HG03039 (cell line): Measurements from ENCODE around the gene PPP1R9A.
"Not testable (repeated sequence)": the region's sequence is repeated elsewhere in the genome, so short reads cannot be mapped to it uniquely, and the experiment has no call there.

Experiments
- ATAC-seq: cut with Tn5 transposase; IDR thresholded peaks from one replicate; pipeline ENCODE4 v1.9.1; 2021; ENCODE audit warnings: mild to moderate bottlenecking, moderate library complexity; ENCODE audit not compliant: unreplicated experiment

Gene PPP1R9A

GRCh38 chr7:94972296-94972695, 64.9 kb downstream of the PPP1R9A start:
- no peak for ATAC-seq

DNA sequence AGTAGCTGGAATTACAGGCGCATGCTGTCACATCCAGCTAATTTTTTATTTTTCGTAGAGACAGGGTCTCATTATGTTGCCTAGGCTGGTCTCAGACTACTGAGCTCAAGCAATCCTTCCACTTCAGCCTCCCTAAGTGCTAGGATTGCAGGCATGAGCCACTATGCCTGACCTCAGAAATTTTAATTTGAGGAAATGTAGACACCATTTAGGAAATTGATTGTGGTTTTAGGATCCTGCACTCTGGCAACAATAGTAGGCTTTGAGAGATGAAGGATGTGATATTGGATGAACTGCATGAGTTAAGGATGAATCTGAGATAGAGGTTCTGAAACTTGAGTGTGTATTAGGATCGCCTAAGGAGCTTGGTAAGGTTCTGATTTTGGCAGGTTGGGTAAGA, 66.5 kb downstream of the PPP1R9A start:
- ATAC-seq: no peak

- ATAC-seq: no peak
These were observed 67.0 kb downstream of the PPP1R9A start for GRCh38 chr7:94974423-94974822.

DNA sequence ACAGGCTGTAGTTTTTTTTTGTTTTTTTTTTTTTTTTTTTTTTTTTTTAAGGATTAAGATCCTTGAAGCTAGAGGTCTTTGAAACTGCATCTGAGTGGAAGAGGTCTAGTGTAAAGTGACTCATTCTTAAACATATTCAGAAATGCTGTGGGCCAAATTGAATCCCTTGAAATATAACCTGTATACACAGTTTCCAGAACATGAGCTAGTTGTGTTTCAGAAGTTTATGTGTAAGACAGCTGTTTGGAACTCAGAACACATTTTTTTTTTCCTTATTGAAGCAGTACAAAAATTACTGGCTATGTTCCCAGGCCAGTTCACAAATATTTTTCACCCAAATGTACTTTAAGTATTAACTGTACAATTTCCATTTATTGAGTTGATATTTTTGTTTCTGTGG, 67.9 kb downstream of the PPP1R9A start:
- no peak for ATAC-seq

DNA sequence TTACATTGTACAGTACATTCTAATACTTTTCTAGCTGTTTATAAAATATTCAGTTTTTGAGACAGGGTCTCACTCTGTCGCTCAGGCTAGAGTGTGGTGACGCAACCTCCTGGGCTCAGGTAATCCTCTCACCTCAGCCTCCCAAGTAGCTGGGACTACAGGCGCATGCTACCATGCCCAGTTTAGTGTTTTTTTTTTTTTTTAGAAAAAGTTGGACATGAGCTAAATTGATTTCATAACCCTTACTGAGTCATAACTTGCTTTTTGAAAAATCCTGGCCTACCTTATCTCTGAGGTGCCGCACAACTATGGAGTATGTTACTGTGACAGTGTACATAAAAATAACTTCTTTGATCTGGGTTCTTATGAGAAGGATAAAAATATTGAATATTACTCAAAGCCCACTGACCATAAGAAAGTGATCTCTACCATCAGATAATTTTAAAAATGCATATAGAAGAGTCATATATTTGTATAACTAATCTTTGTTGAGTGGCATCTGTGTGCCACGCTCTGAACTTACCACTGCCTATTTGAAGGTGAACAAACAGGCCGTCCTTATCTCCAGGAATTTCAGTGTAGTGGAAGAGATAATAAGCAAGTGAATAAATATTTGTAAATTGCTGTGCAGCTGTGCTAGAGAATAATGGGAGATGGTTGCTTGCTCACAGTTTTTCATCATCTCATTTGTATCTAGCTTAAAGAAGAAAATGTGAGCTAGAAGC, 73.2 kb downstream of the PPP1R9A start:
- ATAC-seq: no peak

- no peak for ATAC-seq
These were observed 88.5 kb downstream of the PPP1R9A start for GRCh38 chr7:94995921-94996320.

DNA sequence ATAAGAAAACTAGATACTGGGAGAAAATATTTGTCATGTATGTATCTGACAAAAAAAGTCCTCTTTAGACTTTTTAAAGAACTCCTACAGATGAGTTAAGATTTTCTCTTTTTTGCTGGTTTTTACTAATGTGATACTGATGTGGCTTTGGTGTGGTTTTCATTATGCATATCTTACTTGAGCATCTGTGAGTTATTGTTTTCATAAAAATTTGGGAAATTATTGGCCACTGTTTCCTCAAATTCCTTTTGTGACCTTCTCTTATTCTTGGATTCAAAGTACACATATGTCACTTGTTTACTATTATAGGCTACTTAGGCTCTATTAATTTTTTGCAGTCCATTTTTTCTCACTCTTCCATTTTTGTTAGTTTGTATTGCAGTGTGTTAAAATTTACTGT, 89.0 kb downstream of the PPP1R9A start:
- ATAC-seq: no peak

GRCh38 chr7:94997547-94997946, 90.2 kb downstream of the PPP1R9A start:
- ATAC-seq: no peak

DNA sequence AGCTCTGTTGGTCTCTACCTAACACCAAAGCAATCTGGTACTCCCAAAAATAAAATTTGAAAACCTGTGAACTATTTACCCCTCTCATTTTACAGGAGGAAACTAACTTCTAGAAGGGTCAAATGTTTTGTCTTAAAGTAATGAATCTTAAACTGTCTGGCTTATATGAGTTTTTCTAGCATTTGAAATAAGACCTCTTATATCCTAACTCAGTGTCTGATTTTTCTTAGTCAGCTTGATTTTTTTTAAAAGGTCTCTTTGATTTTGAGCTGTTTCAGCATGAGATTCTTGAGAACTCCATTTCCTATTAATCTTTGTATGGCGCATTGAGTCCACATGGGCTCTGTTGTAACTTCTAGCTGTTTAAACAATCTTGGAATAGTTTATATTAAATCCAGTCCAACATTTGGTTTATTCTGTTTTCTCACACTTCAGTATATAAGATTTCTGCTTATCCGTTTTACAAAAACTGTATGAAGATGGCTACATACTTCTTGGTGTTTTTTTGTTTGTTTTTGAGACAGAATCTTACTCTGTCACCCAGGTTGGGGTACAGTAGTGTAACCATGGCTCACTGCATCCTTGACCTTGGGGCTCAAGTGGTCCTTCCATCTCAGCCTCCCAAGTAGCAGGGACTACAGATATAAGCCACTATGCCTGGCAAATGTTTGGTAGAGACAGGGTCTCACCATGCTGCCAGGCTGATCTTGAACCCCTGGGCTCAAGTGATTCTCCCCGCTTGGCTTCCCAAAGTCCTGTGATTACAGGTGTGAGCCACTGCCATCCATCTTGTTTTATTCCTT, 91.1 kb downstream of the PPP1R9A start:
- no peak for ATAC-seq

GRCh38 chr7:94999069-94999351, 91.6 kb downstream of the PPP1R9A start:
- ATAC-seq: no peak

DNA sequence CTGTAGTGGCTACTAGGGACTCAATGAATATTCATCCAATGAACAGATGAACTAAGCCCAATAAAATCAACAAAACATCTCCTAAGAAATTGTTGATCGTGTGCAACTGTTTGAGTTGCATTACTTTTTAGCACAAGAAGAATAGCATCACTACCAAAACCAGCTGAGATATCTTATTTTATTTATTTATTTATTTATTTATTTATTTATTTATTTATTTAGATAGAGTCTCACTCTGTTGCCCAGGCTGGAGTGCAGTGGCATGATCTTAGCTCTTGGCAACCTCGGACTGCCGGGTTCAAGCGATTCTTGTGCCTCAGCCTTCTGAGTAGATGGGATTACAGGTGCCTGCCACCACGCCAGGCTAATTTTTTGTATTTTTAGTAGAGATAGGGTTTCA, 92.2 kb downstream of the PPP1R9A start:
- ATAC-seq: not testable (repeated sequence)

DNA sequence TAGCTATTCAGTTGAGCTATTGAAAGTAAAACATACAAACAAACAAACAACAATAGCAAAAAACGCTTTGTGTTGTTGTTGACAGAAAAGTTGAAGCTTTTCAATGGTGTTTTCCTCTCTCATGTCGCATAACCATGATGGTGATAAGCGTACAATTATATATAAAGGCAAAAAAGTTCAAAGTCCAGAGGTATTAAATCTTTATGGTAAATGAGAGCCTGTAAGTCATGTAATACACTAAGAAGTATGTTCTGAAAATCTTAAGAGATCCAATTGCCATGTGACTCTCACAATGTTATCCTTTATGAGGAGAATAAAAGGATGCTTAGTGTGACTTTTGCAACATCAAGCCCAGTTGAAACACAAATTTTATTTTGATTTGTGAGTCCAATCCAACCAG, 93.9 kb downstream of the PPP1R9A start:
- no peak for ATAC-seq

DNA sequence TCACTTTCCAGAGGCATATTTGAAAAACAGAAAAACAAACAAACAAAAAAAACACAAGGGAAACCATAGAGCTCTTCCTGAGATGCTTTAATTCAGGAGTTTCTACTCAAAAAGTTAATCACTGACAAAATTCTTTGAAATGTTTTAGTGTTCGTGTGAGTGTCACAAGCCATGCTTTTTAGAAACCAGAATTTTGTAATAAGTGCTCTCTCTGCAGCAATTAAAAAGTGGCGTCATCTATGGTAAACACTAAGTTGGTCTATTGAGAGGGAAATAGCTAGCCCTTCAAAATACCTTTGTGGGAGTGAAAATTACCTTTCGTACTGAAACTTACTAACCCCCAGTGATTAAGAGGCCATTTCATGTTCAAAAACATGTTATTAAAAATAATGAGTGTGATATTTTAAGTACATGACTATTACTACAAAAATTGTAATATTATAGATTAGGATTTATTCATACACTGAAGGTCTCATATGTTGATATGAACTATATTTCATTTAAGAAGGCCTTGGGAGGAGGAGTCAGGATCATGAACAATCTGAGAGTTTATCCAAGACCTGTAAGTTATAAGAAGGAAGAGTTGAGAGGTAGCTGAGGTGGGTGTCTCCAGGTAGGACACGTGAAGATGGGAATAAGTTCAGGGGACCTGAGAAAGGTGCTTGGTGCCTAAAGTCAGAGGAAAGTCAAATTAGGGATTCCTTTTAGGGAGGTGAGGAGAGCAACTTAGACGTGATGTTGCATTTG, 94.6 kb downstream of the PPP1R9A start:
- no peak for ATAC-seq

- no peak for ATAC-seq
These were observed 95.4 kb downstream of the PPP1R9A start for GRCh38 chr7:95002775-95003174.

GRCh38 chr7:95004618-95005247, 97.3 kb downstream of the PPP1R9A start:
- ATAC-seq: no peak

GRCh38 chr7:95006010-95006409, 98.6 kb downstream of the PPP1R9A start:
- ATAC-seq: no peak

DNA sequence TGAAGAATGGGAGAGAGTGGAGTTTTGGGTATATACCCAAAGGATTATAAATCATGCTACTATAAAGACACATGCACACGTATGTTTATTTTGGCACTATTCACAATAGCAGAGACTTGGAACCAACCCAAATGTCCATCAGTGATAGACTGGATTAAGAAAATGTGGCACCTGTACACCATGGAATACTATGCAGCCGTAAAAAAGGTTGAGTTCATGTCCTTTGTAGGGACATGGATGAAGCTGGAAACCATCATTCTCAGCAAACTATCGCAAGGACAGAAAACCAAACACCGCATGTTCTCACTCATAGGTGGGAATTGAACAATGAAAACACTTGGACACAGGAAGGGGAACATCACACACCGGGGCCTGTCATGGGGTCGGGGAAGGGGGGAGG, 101.4 kb downstream of the PPP1R9A start:
- not testable (repeated sequence) for ATAC-seq

DNA sequence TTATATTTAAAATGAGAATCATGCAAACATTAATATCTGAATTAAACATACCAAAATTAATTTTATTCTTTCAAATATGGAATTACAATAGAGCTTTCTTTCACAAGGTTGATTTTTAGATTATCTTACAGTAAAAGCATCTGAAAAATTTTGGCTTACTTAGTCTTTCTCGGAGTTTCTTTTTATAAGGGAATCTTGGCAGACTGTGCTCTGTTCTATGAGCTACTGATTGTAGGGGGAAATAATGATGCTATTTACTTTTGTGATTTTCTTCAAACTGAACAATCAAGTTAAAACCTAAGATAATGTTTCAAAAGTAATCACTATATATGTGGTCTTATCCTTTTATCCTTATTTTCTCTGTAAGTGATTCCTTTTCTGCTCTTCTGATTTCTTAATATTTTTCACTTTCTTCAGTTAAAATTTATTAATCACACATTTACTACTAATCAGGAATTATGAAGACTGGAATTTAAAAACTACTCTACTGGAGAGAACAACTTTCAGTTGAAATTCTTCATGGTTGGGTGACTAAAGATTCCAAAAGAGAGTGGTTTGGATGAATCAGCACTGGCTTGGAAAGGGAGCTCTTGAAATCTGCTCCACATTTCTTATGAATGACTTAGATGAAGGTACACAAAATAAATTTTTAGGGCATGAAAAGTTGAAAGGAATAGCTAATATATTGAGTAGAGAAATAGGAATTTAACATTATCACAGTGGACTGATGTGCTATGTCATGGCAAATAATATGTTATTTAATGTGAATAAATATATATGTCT, 103.9 kb downstream of the PPP1R9A start:
- ATAC-seq: no peak

DNA sequence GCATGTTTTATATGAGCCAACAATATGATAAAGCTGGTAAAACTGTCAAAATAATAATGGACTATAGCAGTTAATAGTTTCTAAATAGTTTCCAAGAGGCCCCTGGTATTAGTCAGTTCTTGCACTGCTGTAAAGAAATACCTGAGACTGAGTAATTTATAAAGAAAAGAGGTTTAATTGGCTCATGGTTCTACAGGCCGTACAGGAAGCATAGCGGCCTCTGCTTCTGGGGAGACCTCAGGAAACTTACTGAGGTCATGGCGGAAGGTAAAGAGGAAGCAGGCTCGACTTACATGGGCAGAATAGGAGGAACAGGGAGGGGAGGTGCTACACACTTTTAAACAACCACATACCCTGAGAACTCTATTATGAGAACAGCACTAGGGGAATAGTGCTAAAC, 104.6 kb downstream of the PPP1R9A start:
- no peak for ATAC-seq

GRCh38 chr7:95018021-95018420, 110.6 kb downstream of the PPP1R9A start:
- ATAC-seq: no peak

DNA sequence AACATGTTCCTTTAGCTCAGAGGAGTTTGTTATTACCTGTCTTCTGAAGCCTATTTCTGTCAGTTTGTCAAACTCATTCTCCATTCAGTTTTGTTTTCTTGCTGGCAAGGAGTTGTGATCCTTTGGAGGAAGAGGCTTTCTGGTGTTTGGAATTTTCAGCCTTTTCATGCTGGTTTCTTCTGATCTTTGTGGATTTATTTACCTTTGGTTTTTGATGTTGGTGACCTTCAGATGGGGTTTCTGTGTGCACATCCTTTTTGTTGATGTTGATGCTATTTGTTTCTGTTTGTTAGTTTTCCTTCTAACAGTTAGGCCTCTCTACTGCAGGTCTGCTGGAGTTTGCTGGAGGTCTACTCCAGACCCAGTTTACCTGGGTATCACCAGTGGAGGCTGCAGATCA, 118.6 kb downstream of the PPP1R9A start:
- no peak for ATAC-seq
